Measurements from ENCODE around the gene SLC9A4.
"Not testable (repeated sequence)": the region's sequence is repeated elsewhere in the genome, so short reads cannot be mapped to it uniquely, and the experiment has no call there.

SLC9A4 gene

DNA sequence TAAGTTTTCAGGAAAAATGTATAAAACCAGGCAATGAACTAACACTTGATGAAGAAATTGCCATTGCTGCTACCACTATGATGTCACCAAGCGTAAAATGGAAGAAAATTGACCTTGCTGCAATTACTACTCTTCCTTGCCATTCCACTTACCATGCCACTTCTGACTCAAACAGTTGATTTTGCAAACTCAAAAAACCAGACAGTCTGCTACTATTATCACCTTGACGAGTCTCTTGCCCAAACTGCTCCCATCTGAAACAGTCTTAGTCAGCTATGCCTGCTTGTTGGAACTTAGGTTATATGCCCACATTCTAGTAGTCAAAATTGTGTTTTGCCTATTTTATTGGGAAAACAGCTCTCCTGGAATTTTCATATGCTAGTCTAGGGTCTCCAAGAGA is 74.4 kb downstream of the SLC9A4 start:
- DNase-seq (ENCODE audit: low read depth, low spot score): no peak
- TF ChIP-seq CTCF (IDR thresholded peaks at IDR 0.05; ENCODE audit: insufficient read depth, low read length, missing control alignments): no peak
- H3K4me3 ChIP-seq (ENCODE audit: low read depth, low read length): no peak overlapping the region
- POLR2A ChIA-PET: no interaction called here
- CTCF ChIA-PET: no interaction called here

DNA sequence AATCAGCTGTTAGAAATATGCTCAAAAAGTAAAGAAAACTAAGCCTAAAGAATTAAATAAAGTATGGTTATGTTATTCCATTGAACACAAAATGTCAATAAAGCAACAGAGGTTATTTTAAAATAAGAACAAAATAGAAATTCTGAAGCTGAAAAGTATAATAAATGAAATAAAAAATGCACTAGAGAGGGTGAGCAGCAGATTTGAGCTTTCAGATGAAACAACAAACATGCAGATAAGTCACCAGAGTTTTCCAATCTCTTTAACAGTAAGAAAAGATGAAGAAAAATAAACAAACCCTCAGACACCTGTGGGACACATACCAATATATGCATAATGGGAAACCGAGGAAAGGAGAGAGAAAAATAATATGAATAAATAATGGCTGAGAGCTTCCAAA is 76.0 kb downstream of the SLC9A4 start:
- CTCF ChIA-PET: interaction anchor here (1.2 kb wide), 1 partner anchor 76 kb away, joined by 3 read pairs; the partner anchor contains the start of gene SLC9A4
- DNase-seq (ENCODE audit: low read depth, low spot score): no peak
- POLR2A ChIA-PET: no interaction called here

GRCh38 chr2:102550151-102550550 is 77.1 kb downstream of the SLC9A4 start:
- ChIA-PET CTCF (interaction anchor here (0.7 kb wide), 1 partner anchor 77 kb away, joined by 3 read pairs; the partner anchor contains the start of gene SLC9A4), POLR2A (no interaction called here)
- H3K4me3 ChIP-seq (ENCODE audit: low read depth, low read length): no peak overlapping the region
- TF ChIP-seq CTCF (IDR thresholded peaks at IDR 0.05; ENCODE audit: insufficient read depth, low read length, missing control alignments): no peak
- DNase-seq (ENCODE audit: low read depth, low spot score): no peak

More for the DNA sequence above, 76.0 kb downstream of the SLC9A4 start:
- no peak overlapping the region for H3K4me3 ChIP-seq (ENCODE audit: low read depth, low read length)
- TF ChIP-seq CTCF (IDR thresholded peaks at IDR 0.05; ENCODE audit: insufficient read depth, low read length, missing control alignments): no peak

GRCh38 chr2:102551329-102552096 is 78.5 kb downstream of the SLC9A4 start:
- POLR2A ChIA-PET: no interaction called here
- DNase-seq (ENCODE audit: low read depth, low spot score): no peak
- CTCF ChIA-PET: no interaction called here

DNA sequence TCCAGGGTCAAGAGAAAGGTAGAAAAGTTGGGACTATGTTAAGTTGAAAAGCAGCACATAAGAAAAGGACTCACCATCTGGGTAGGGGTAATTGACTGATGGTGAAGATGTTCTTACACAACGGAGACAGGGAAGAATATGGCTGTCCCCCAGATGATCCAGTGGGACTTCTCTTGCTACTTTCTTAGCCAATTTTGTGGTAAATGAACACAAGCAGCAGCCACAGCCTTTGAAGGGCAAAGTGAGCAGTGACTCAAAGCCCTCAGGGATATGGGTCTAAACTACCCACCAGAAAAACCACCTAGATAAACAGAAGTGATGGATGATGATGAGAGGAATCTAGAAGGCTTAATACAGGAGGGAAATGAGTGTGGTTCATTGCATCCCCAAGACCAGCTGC is 80.6 kb downstream of the SLC9A4 start:
- no peak for TF ChIP-seq CTCF (IDR thresholded peaks at IDR 0.05; ENCODE audit: insufficient read depth, low read length, missing control alignments)
- POLR2A ChIA-PET: no interaction called here
- no peak overlapping the region for H3K4me3 ChIP-seq (ENCODE audit: low read depth, low read length)
- CTCF ChIA-PET: interaction anchor here (1.4 kb wide), 1 partner anchor 10 kb away, joined by 4 read pairs; no protein-coding TSS in a partner anchor
- DNase-seq (ENCODE audit: low read depth, low spot score): no peak

More at GRCh38 chr2:102551329-102552096, 78.5 kb downstream of the SLC9A4 start:
- no peak overlapping the region for H3K4me3 ChIP-seq (ENCODE audit: low read depth, low read length)
- no peak for TF ChIP-seq CTCF (IDR thresholded peaks at IDR 0.05; ENCODE audit: insufficient read depth, low read length, missing control alignments)

DNA sequence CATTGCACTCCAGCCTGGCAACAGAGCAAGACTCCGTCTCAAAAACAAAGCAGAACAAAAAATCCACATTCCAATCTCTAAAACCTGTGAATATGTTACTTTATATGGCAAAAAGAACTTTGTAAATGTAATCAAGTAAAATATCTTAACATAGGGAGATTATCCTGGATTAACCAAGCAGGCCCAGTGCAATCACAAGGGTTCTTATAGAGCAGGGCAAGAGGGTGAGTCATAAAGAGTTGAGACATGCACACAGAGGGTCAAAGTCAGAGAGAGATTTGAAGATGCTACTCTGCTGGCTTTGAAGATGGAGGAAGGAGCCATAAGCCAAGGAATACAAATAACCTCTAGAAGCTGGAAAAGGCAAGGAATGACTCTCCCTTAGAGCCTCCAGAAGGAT is 85.4 kb downstream of the SLC9A4 start:
- DNase-seq (ENCODE audit: low read depth, low spot score): no peak
- no peak for TF ChIP-seq CTCF (IDR thresholded peaks at IDR 0.05; ENCODE audit: insufficient read depth, low read length, missing control alignments)
- no peak overlapping the region for H3K4me3 ChIP-seq (ENCODE audit: low read depth, low read length)
- ChIA-PET POLR2A (no interaction called here), CTCF (no interaction called here)

GRCh38 chr2:102562542-102562941 is 89.5 kb downstream of the SLC9A4 start:
- DNase-seq (ENCODE audit: low read depth, low spot score); POLR2A ChIA-PET; H3K4me3 ChIP-seq (ENCODE audit: low read depth, low read length); CTCF ChIA-PET: not testable (repeated sequence)
